HG02678 (cell line): ENCODE results near the gene PCSK6.

Experiments
- ATAC-seq: cut with Tn5 transposase; IDR thresholded peaks from one replicate; pipeline ENCODE4 v1.9.1; 2021; ENCODE audit warnings: mild to moderate bottlenecking, moderate library complexity; ENCODE audit not compliant: unreplicated experiment

The PCSK6 gene

GRCh38 chr15:101316529-101316928 lies 173.0 kb downstream of the PCSK6 start:
- no peak for ATAC-seq

- ATAC-seq, result no peak
These were observed 173.8 kb downstream of the PCSK6 start for GRCh38 chr15:101315736-101316135.

DNA sequence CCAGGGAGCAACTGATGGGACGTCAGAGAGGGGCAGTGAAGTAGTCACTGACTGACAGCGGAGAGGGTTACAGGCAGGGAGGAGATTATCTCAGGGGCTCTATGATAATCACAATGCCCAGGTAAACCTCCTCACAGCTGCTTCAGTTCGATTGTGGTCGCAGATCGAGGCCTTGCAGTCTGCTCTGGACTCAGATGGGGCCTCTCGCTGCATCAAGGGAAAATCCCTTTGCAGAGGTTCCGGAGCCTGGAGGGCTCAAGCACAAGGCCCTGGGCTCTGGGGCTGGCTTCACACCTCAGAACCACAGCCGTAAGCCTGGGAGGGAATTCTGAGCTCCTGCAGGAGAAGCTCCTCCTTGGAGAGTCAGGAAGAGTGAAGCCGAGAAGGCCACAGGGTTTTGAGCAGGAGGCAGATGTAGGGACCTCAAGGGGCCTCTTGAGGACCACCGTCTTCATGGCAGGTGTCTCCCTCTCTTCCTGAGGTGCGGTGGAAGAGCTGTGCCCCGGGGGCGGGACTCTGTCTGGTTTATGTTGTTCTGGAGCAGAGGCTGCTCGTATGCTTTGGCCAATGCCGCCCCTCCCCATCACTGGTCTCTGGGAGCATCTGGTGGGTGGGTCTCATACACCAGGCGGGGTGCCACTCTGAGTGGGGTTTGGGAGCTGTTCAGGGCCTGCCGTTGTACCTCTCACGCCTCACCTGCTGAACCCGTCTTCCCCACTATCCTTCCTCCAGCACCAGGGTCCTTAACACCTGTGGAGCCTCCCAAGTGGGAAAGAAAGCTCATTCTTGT lies 175.0 kb downstream of the PCSK6 start:
- no peak for ATAC-seq

DNA sequence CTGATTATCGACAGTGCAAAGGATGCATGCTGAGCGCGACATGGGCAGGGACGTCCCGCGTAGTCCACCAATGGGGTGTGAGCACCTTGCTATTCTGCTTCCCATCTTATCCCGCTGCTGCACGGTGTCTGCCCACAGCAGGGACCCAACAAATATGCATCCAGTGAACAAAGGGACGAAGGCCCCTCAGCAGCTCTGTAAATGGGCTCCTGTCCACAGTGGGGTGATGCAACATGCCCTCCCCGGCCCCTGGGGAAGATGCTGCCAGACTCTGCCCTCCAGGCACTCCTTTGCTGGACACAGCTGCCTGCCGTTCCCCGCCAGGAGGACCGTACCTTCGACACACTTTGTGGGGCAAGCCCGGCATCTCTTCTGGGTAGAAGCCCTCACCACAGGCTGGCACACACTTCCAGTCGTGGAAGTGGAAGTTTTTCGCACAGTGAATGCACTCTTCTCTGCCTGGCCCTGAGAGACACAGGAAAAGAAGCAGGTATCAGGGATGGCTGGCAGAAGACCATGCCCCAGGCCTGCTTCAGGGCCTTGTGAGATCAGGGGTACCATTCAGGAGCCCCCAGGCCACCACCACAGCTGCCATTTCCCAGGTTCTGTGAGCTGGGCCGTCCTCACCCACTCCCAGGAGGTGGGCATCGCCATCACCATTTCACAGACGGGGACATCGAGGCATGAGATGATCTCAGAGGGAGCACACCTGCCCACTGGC lies 176.3 kb downstream of the PCSK6 start:
- ATAC-seq, result no peak

- no peak for ATAC-seq
These were observed 179.0 kb downstream of the PCSK6 start for GRCh38 chr15:101310508-101310907.

DNA sequence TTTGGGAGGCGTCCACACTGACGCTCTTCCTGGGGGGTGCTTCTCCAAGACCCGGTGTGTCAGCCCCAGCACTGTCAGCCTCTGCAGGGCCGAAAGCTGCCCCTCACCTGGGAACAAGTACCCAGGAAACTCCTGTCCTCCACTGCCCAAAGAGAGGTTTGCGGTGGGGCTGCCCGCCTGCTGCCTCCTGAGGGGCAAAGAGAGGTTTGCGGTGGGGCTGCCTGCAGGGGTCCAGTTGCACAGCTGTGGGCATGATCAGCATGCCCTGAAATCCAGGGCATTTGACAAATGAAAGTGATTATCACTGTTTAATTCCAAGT lies 179.4 kb downstream of the PCSK6 start:
- ATAC-seq, result no peak

GRCh38 chr15:101309436-101310160 lies 179.9 kb downstream of the PCSK6 start:
- ATAC-seq, result no peak

- ATAC-seq, result no peak
These were observed 180.7 kb downstream of the PCSK6 start for GRCh38 chr15:101308604-101309435.

DNA sequence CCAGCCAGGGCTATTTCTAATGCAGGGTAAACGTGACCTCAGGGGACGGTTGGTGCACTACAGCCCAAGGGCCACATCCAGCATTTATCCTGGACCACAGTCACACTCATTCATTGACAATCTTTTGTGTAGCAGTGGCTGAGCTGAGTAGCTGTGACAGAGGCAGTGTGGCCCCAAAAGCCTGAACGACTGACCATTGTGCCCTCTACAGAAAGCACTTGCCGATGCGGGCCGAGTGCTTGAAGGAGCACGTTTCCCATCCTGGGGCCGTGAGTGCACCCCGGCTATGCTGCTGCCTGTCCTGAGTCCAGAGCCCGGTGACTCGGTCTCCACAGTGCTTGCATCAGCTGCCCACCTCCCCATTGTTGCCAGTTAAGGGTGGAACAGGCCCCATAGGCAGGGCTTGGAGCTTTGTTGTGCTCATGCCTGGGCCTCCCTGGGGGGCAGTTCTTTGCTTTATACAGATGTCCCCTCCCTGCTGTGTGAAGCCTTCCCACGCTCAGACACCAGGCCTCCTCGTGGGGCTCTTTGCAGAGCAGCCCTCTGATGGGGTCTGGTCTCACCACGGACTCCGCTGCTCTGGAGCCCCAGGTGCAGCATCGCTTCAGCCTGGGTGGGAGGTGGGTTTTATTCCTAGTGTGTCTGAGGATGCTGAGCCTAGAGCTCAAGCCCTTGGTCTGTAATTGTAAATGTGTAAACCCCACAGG lies 181.5 kb downstream of the PCSK6 start:
- no peak for ATAC-seq

DNA sequence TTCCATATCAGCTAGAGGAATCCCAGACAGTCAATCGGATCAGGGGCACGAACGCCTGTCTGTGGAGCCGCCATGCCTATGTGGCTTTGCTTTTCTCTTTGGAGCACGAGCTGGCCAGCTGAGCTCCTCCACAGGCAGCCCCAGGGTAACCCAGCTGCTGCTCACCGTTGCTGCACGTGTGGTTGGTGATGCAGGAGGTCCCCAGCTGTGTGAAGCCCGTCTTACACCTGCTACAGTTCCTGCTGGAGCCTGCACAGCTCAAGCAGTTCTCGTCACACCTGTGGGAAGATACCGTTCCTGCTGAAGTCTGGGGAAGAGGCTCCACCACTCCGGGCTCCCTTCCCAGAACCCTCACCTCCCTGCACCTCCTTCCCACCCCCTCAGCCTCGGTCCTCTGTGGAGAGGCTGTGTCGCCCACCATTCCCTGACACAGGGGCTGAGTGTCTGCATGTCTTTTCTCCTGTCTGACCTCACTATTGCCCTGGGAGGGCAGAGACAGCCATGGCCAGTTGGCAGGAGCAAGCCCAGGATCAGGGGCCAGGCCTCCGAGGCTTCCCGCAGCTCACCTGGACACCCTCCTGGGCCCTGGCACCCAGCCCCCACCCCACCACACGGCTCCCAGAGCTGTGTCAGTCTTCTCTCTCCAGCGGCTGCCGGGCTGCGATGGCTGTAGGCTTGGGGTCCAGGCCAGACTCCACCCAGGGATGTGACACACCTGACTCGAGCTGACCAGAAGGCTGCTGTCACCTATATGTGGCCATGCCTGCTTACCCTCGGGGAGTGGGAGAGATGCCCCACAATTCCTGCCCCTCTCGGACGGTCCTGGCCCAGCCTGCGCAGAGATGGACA lies 182.2 kb downstream of the PCSK6 start:
- no peak for ATAC-seq

- ATAC-seq, result no peak
These were observed 183.0 kb downstream of the PCSK6 start for GRCh38 chr15:101306341-101307047.

DNA sequence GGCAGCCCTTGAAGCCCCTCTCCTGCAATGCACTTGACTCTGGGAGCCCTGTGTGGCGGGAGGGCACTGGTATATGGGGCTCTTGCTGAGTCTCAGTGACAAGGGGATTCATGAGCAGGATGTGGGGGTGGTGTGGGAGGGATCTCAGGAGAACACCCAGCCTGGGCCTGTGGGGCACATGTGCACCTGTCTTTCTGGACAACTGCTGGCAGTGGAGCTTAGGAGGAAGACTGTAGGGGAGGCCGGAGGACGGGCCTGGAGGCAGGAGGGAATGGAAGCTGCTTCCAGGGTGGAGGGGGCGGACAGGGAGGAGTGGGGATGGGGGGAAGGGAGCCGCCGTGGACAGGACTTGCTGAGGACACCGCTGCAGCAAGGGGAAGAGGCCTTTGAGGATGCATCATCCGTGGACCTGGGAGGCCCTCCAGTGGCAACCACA lies 183.7 kb downstream of the PCSK6 start:
- no peak for ATAC-seq

GRCh38 chr15:101303408-101303807 lies 186.1 kb downstream of the PCSK6 start:
- no peak for ATAC-seq

- ATAC-seq, result no peak
These were observed 192.8 kb downstream of the PCSK6 start for GRCh38 chr15:101296418-101297405.

DNA sequence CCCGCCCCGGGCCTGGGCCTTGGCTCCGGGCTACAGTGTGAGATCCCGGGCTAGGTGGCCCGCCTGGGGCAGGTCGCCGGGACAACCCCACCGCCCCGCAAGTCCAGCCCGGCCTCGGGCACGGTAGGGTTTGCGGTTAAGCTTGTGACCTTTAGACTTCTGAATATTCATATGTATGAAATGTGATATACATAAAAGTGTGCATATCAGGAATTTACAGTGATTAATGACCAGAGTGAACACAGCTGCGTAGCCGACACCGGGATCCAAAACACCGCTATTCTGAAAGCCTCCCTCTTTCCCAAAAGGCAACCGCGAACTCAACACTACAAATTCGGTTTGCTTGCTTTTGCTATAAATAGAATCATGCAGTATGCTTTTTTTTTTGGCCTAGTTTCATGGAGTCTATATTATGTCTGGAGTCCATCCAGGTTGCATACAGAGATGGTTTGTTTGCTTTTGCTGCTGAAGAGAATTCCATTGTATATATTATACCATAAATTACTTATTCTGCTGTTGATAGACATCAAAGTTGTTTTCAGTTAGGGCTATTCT lies 193.8 kb downstream of the PCSK6 start:
- no peak for ATAC-seq

GRCh38 chr15:101294731-101295606 lies 194.5 kb downstream of the PCSK6 start, which contains the start of gene SNRPA1:
SNRPA1 (minus strand) TSS chr15:101295248; CDS start chr15:101295178, 70 bp downstream.
- ATAC-seq, result peak; percentile 83
